Measurements from ENCODE around the gene ABCC11.

GRCh38 chr16:48215738-48216137 lies 31.6 kb downstream of the ABCC11 start:
- TF ChIP-seq RAD21 (conservative IDR thresholded peaks at IDR 0.05 in 1 of 2, IDR thresholded peaks at IDR 0.05 in 1 of 2) = no peak
- TF ChIP-seq HDAC2 (IDR thresholded peaks at IDR 0.05) = no peak
- TF ChIP-seq RFX5 (IDR thresholded peaks at IDR 0.05) = no peak
- TF ChIP-seq CTCF (IDR thresholded peaks at IDR 0.05) = no peak
- no peak for TF ChIP-seq CBX2 (IDR thresholded peaks at IDR 0.05; ENCODE audit: borderline replicate concordance, low read depth)
- TF ChIP-seq EP300 (IDR thresholded peaks at IDR 0.05) = no peak
- no peak for TF ChIP-seq SMC3 (IDR thresholded peaks at IDR 0.05)
- TF ChIP-seq, protein P1, sequence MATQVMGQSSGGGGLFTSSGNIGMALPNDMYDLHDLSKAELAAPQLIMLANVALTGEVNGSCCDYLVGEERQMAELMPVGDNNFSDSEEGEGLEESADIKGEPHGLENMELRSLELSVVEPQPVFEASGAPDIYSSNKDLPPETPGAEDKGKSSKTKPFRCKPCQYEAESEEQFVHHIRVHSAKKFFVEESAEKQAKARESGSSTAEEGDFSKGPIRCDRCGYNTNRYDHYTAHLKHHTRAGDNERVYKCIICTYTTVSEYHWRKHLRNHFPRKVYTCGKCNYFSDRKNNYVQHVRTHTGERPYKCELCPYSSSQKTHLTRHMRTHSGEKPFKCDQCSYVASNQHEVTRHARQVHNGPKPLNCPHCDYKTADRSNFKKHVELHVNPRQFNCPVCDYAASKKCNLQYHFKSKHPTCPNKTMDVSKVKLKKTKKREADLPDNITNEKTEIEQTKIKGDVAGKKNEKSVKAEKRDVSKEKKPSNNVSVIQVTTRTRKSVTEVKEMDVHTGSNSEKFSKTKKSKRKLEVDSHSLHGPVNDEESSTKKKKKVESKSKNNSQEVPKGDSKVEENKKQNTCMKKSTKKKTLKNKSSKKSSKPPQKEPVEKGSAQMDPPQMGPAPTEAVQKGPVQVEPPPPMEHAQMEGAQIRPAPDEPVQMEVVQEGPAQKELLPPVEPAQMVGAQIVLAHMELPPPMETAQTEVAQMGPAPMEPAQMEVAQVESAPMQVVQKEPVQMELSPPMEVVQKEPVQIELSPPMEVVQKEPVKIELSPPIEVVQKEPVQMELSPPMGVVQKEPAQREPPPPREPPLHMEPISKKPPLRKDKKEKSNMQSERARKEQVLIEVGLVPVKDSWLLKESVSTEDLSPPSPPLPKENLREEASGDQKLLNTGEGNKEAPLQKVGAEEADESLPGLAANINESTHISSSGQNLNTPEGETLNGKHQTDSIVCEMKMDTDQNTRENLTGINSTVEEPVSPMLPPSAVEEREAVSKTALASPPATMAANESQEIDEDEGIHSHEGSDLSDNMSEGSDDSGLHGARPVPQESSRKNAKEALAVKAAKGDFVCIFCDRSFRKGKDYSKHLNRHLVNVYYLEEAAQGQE (IDR thresholded peaks at IDR 0.05) = no peak
- no peak for TF ChIP-seq USF2 (IDR thresholded peaks at IDR 0.05)
- TF ChIP-seq NFE2L2 (conservative IDR thresholded peaks at IDR 0.05; ENCODE audit: low read length) = no peak
- no peak for TF ChIP-seq RCOR1 (IDR thresholded peaks at IDR 0.05; ENCODE audit: low read depth, low read length)
- TF ChIP-seq JUN (IDR thresholded peaks at IDR 0.05) = no peak
